Measurements from ENCODE around the gene JPT1.

- TF ChIP-seq, protein P1, sequence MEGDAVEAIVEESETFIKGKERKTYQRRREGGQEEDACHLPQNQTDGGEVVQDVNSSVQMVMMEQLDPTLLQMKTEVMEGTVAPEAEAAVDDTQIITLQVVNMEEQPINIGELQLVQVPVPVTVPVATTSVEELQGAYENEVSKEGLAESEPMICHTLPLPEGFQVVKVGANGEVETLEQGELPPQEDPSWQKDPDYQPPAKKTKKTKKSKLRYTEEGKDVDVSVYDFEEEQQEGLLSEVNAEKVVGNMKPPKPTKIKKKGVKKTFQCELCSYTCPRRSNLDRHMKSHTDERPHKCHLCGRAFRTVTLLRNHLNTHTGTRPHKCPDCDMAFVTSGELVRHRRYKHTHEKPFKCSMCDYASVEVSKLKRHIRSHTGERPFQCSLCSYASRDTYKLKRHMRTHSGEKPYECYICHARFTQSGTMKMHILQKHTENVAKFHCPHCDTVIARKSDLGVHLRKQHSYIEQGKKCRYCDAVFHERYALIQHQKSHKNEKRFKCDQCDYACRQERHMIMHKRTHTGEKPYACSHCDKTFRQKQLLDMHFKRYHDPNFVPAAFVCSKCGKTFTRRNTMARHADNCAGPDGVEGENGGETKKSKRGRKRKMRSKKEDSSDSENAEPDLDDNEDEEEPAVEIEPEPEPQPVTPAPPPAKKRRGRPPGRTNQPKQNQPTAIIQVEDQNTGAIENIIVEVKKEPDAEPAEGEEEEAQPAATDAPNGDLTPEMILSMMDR (IDR thresholded peaks at IDR 0.05; ENCODE audit: low read length) = no peak
- TF ChIP-seq EZH2phosphoT487 (IDR thresholded peaks at IDR 0.05; ENCODE audit: low read length) = no peak
- no peak for TF ChIP-seq EZH2 (optimal IDR thresholded peaks at IDR 0.05; ENCODE audit: low read depth, low read length)
These were observed 37.6 kb downstream of the JPT1 start for GRCh38 chr17:75116737-75117136.
